OCI-LY3 (cell line): ENCODE measurements around the gene ZBTB43.
A peak's percentile ranks its signal among the peaks of the same experiment; 100 is the strongest.
"Not testable (repeated sequence)": the region's sequence is repeated elsewhere in the genome, so short reads cannot be mapped to it uniquely, and the experiment has no call there.

Source experiments
- H2AFZ ChIP-seq: fragments of 200-600, 300-600 bp; shearing (Covaris generic); 2 replicates; pipeline ENCODE4 v1.6.0; 2014; ENCODE audit warnings: antibody characterized with exemption, low read depth, low read length
- H3K27ac ChIP-seq: fragments of 200-600, 300-600 bp; sonication (generic); 2 replicates; pipeline ENCODE4 v1.5.1; 2014; ENCODE audit warnings: mild to moderate bottlenecking, low read length, moderate library complexity, mixed read lengths
- H3K27me3 ChIP-seq: fragments of 200-600, 300-600 bp; sonication (generic); 2 replicates; pipeline ENCODE4 v1.6.1; 2014; ENCODE audit warnings: low read depth, low read length, mixed read lengths
- H3K36me3 ChIP-seq: fragments of 200-600, 300-600 bp; sonication (generic); replicated peaks from 2 replicates; pipeline ENCODE3; 2014; ENCODE audit warnings: low read depth, low read length, mixed read lengths
- H3K4me1 ChIP-seq: fragments of 300-600, 200-600 bp; sonication (generic); 2 replicates; pipeline ENCODE4 v1.6.1; 2014; ENCODE audit warnings: low read length, mixed read lengths
- H3K4me2 ChIP-seq: fragments of 200-600, 300-600 bp; sonication (generic); 2 replicates; pipeline ENCODE4 v1.6.1; 2014; ENCODE audit warnings: low read length, mixed read lengths
- H3K4me3 ChIP-seq: fragments of 300-600, 200-600 bp; sonication (generic); 2 replicates; pipeline ENCODE4 v1.5.1; 2014; ENCODE audit warnings: antibody characterized with exemption, mild to moderate bottlenecking, low read length, moderate library complexity
- H3K79me2 ChIP-seq: fragments of 300-600, 200-600 bp; shearing (Covaris generic); 2 replicates; pipeline ENCODE4 v1.6.1; 2014; ENCODE audit warnings: mild to moderate bottlenecking, low read length, mixed read lengths
- H3K9ac ChIP-seq: fragments of 300-600, 200-600 bp; shearing (Covaris generic); 2 replicates; pipeline ENCODE4 v1.6.0; 2014; ENCODE audit warnings: mild to moderate bottlenecking, low read length, moderate library complexity
- H3K9me3 ChIP-seq: fragments of 200-600, 300-600 bp; shearing (Covaris generic); 2 replicates; pipeline ENCODE4 v1.6.1; 2014; ENCODE audit warnings: low read length, mixed read lengths; ENCODE audit not compliant: insufficient read depth
- H4K20me1 ChIP-seq: fragments of 200-600, 300-600 bp; sonication (generic); 2 replicates; pipeline ENCODE4 v1.6.1; 2016; ENCODE audit warnings: low read length, mixed read lengths; ENCODE audit not compliant: insufficient read depth
- EZH2phosphoT487 ChIP-seq: fragments of 200-600 bp; shearing (Covaris generic); IDR thresholded peaks from 2 replicates; pipeline ENCODE4 v1.6.1; 2018; ENCODE audit warnings: antibody characterized with exemption, mixed run types, low read depth
- TF ChIP-seq, protein P1 (sequence below): fragments of 200-600, 300-600 bp; sonication (generic); IDR thresholded peaks from 2 replicates; pipeline ENCODE4 v1.5.1; 2014; ENCODE audit warnings: antibody characterized with exemption, low read length, low read depth

ZBTB43 gene

GRCh38 chr9:126806336-126806735 lies 1.5 kb downstream of the ZBTB43 start:
- no peaks in the 10 kb centered on the region for H3K27me3 ChIP-seq
- H3K4me2 ChIP-seq, result peak overlapping the region; percentile 94
- peak overlapping the region; percentile 90 for H3K4me3 ChIP-seq
- no peak overlapping the region for H2AFZ ChIP-seq
- H3K9me3 ChIP-seq, result no peaks in the 10 kb centered on the region
- H4K20me1 ChIP-seq, result peaks cover 9% of the 10 kb centered on the region; the same call in 1 of the 2 replicates
- peaks cover 9% of the 10 kb centered on the region for H3K4me1 ChIP-seq
- H3K27ac ChIP-seq, result no peak overlapping the region
- no peak for TF ChIP-seq EZH2phosphoT487
- TF ChIP-seq, protein P1, sequence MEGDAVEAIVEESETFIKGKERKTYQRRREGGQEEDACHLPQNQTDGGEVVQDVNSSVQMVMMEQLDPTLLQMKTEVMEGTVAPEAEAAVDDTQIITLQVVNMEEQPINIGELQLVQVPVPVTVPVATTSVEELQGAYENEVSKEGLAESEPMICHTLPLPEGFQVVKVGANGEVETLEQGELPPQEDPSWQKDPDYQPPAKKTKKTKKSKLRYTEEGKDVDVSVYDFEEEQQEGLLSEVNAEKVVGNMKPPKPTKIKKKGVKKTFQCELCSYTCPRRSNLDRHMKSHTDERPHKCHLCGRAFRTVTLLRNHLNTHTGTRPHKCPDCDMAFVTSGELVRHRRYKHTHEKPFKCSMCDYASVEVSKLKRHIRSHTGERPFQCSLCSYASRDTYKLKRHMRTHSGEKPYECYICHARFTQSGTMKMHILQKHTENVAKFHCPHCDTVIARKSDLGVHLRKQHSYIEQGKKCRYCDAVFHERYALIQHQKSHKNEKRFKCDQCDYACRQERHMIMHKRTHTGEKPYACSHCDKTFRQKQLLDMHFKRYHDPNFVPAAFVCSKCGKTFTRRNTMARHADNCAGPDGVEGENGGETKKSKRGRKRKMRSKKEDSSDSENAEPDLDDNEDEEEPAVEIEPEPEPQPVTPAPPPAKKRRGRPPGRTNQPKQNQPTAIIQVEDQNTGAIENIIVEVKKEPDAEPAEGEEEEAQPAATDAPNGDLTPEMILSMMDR, result no peak
- peaks cover 42% of the 10 kb centered on the region for H3K79me2 ChIP-seq
- peaks cover 7% of the 10 kb centered on the region for H3K36me3 ChIP-seq
- peak overlapping the region; percentile 74 for H3K9ac ChIP-seq

DNA sequence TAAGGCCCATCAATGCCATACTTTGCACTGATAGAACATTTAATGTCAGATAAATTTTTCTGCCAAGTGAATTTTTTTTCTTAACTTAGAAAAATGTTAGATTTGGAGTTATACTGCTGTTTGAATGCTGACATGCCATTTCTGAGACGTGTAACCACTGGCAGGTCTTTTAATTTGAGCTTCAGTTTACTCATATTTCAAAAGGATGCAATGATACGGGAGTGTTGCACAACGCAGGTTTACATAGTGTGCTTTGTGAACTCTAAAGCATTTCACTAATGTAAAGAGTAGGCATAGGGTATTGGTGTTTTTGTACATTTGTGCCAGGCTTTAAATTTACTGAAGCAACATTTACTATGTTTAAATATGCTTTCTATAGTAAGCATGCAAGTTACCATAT lies 4.2 kb downstream of the ZBTB43 start:
- Histone ChIP-seq H3K4me2 (no peak overlapping the region), H4K20me1 (peaks cover 9% of the 10 kb centered on the region; the same call in 1 of the 2 replicates), H3K27ac (no peak overlapping the region), H3K27me3 (no peaks in the 10 kb centered on the region), H3K4me1 (peaks cover 9% of the 10 kb centered on the region), H3K36me3 (peaks cover 22% of the 10 kb centered on the region), H3K4me3 (no peak overlapping the region), H2AFZ (no peak overlapping the region), H3K9me3 (no peaks in the 10 kb centered on the region), H3K79me2 (peaks cover 45% of the 10 kb centered on the region), H3K9ac (no peak overlapping the region)
- TF ChIP-seq, protein P1, result no peak
- TF ChIP-seq EZH2phosphoT487, result no peak

DNA sequence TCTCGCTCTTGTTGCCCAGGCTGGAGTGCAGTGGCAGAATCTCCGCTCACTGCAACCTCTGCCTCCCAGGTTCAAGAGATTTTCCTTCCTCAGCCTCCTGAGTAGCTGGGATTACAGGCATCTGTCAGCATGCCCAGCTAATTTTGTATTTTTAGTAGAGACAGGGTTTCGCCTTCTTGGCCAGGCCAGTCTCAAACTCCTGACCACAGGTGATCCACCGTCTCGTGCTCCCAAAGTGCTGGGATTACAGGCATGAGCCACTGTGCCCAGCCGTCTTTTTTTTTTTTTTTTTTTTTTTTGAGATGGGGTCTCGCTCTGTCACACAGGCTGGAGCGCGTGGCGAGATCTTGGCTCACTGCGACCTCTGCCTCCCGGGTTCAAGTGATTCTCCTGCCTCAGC lies 5.4 kb downstream of the ZBTB43 start:
- H3K36me3 ChIP-seq, result peaks cover 26% of the 10 kb centered on the region
- H3K27ac ChIP-seq, result not testable (repeated sequence)

GRCh38 chr9:126813072-126813471 lies 8.2 kb downstream of the ZBTB43 start:
- Histone ChIP-seq H4K20me1 (no peaks in the 10 kb centered on the region), H3K4me1 (no peaks in the 10 kb centered on the region), H3K79me2 (peaks cover 31% of the 10 kb centered on the region), H3K4me2 (no peak overlapping the region), H3K9me3 (peaks cover 2% of the 10 kb centered on the region; the same call in 1 of the 2 replicates), H3K27ac (no peak overlapping the region), H3K4me3 (no peak overlapping the region), H3K27me3 (no peaks in the 10 kb centered on the region), H2AFZ (no peak overlapping the region), H3K9ac (no peak overlapping the region), H3K36me3 (peaks cover 45% of the 10 kb centered on the region)
- TF ChIP-seq, protein P1, result no peak
- TF ChIP-seq EZH2phosphoT487, result no peak

More for the DNA sequence above, 5.4 kb downstream of the ZBTB43 start:
- H4K20me1 ChIP-seq, H3K9me3 ChIP-seq, H3K4me3 ChIP-seq, H2AFZ ChIP-seq, H3K27me3 ChIP-seq, H3K4me1 ChIP-seq, H3K9ac ChIP-seq, H3K4me2 ChIP-seq: not testable (repeated sequence)
- peaks cover 42% of the 10 kb centered on the region for H3K79me2 ChIP-seq
